ENCODE data around the gene RIPK1.

DNA sequence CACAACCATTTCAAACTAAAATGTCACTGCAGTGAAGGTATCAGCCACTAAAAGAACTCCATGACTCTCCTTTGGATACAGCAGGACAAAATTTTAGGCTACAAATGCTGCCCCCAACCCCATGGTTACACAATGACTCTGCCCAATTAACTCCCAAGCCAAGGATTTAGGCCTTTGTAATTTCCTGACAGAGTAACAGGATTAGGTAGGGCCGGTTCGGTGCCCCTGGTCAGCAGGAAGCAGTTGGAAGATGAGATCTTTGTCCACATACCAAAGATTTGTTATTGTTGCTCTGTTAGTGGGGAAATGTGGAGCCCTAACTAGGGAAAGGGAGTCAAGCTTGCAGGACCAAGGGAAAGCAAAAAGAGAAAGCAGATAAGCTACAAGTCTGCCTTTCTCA lies 26.7 kb upstream of the RIPK1 start:
- TF ChIP-seq, protein P1, sequence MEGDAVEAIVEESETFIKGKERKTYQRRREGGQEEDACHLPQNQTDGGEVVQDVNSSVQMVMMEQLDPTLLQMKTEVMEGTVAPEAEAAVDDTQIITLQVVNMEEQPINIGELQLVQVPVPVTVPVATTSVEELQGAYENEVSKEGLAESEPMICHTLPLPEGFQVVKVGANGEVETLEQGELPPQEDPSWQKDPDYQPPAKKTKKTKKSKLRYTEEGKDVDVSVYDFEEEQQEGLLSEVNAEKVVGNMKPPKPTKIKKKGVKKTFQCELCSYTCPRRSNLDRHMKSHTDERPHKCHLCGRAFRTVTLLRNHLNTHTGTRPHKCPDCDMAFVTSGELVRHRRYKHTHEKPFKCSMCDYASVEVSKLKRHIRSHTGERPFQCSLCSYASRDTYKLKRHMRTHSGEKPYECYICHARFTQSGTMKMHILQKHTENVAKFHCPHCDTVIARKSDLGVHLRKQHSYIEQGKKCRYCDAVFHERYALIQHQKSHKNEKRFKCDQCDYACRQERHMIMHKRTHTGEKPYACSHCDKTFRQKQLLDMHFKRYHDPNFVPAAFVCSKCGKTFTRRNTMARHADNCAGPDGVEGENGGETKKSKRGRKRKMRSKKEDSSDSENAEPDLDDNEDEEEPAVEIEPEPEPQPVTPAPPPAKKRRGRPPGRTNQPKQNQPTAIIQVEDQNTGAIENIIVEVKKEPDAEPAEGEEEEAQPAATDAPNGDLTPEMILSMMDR (IDR thresholded peaks at IDR 0.05 in 4 of 5, conservative IDR thresholded peaks at IDR 0.05 in 1 of 5) = no peak
- TF ChIP-seq POLR2A (IDR thresholded peaks at IDR 0.05) = no peak

All from gastrocnemius medialis (tissue), 4 donors.